H9 (cell line): ENCODE measurements around the gene BFSP2. TPM values are rescaled to one million over a fixed set of nuclear protein-coding genes. Genes with fewer than 3 reads are reported as not detected.

Experiments used
- DNase-seq: peaks from one replicate; pipeline ENCODE4 v3.0.0-alpha.2; 2017
- H2AFZ ChIP-seq: one replicate; pipeline ENCODE4 v1.6.1; 2013; ENCODE audit warnings: mild to moderate bottlenecking, low read length, control low read depth, moderate library complexity
- H2AK5ac ChIP-seq: 2 replicates; pipeline ENCODE4 v1.6.1; 2013; ENCODE audit warnings: low read length, control low read depth, mixed read lengths; ENCODE audit not compliant: insufficient read length
- H2BK120ac ChIP-seq: one replicate; pipeline ENCODE4 v1.6.1; 2013; ENCODE audit warnings: low read depth, mild to moderate bottlenecking, low read length, control low read depth, inconsistent platforms; ENCODE audit not compliant: poor library complexity, severe bottlenecking
- H2BK12ac ChIP-seq: 2 replicates; pipeline ENCODE4 v1.6.1; 2013; ENCODE audit warnings: low read length, control low read depth, mixed read lengths, low read depth; ENCODE audit not compliant: insufficient read length
- H2BK15ac ChIP-seq: 2 replicates; pipeline ENCODE4 v1.6.1; 2013; ENCODE audit warnings: low read depth, low read length, control low read depth
- H2BK20ac ChIP-seq: one replicate; pipeline ENCODE4 v1.6.1; 2013; ENCODE audit warnings: low read depth, mild to moderate bottlenecking, low read length, control low read depth, inconsistent platforms; ENCODE audit not compliant: poor library complexity, severe bottlenecking
- H2BK5ac ChIP-seq: 2 replicates; pipeline ENCODE4 v1.6.1; 2013; ENCODE audit warnings: low read length, control low read depth, mixed read lengths; ENCODE audit not compliant: insufficient read length
- H3K14ac ChIP-seq: 2 replicates; pipeline ENCODE4 v1.6.1; 2013; ENCODE audit warnings: low read length, control low read depth; ENCODE audit not compliant: insufficient read depth
- H3K18ac ChIP-seq: 2 replicates; pipeline ENCODE4 v1.6.1; 2013; ENCODE audit warnings: low read depth, mild to moderate bottlenecking, mixed read lengths, low read length, control low read depth; ENCODE audit not compliant: insufficient read length
- H3K23ac ChIP-seq: 2 replicates; pipeline ENCODE4 v1.6.1; 2013; ENCODE audit warnings: low read length, control low read depth, mixed read lengths, low read depth; ENCODE audit not compliant: insufficient read length
- H3K23me2 ChIP-seq: 2 replicates; pipeline ENCODE4 v1.6.1; 2013; ENCODE audit warnings: low read depth, mild to moderate bottlenecking, mixed read lengths, low read length, control low read depth; ENCODE audit not compliant: insufficient read length, poor library complexity, severe bottlenecking
- H3K27ac ChIP-seq: 2 replicates; pipeline ENCODE4 v1.5.1; 2013; ENCODE audit warnings: low read length, control low read depth, mixed read lengths, low read depth; ENCODE audit not compliant: insufficient read length
- H3K27me3 ChIP-seq: 2 replicates; pipeline ENCODE4 v1.6.1; 2013; ENCODE audit warnings: low read length, control low read depth, inconsistent platforms; ENCODE audit not compliant: insufficient read depth
- H3K4ac ChIP-seq: 2 replicates; pipeline ENCODE4 v1.6.1; 2013; ENCODE audit warnings: low read depth, mild to moderate bottlenecking, control low read depth, inconsistent platforms, low read length, moderate library complexity
- H3K4me1 ChIP-seq: 2 replicates; pipeline ENCODE4 v1.6.1; 2013; ENCODE audit warnings: low read length, control low read depth, inconsistent platforms; ENCODE audit not compliant: insufficient read depth
- H3K4me2 ChIP-seq: 2 replicates; pipeline ENCODE4 v1.6.1; 2013; ENCODE audit warnings: low read length, control low read depth, mixed read lengths; ENCODE audit not compliant: insufficient read length, insufficient read depth
- H3K56ac ChIP-seq: 2 replicates; pipeline ENCODE4 v1.6.1; 2013; ENCODE audit warnings: low read depth, mild to moderate bottlenecking, mixed read lengths, low read length, control low read depth; ENCODE audit not compliant: insufficient read length
- H3K79me1 ChIP-seq: 2 replicates; pipeline ENCODE4 v1.6.1; 2013; ENCODE audit warnings: low read depth, mild to moderate bottlenecking, moderate library complexity, low read length, control low read depth, inconsistent platforms; ENCODE audit not compliant: insufficient read depth, poor library complexity, severe bottlenecking
- H3K79me2 ChIP-seq: 2 replicates; pipeline ENCODE4 v1.6.1; 2013; ENCODE audit warnings: low read length, control low read depth, inconsistent platforms; ENCODE audit not compliant: insufficient read depth
- H3K9ac ChIP-seq: 2 replicates; pipeline ENCODE4 v1.6.1; 2013; ENCODE audit warnings: low read length, control low read depth, mixed read lengths; ENCODE audit not compliant: insufficient read length; ENCODE audit errors: extremely low read depth
- H3K9me3 ChIP-seq: one replicate; pipeline ENCODE4 v1.6.1; 2013; ENCODE audit warnings: low read depth, low read length, inconsistent platforms; ENCODE audit not compliant: control insufficient read depth
- H3T11ph ChIP-seq: one replicate; pipeline ENCODE4 v1.6.1; 2013; ENCODE audit warnings: mild to moderate bottlenecking, low read length, control low read depth, inconsistent platforms
- H4K20me1 ChIP-seq: one replicate; pipeline ENCODE4 v1.6.1; 2013; ENCODE audit not compliant: control insufficient read depth, insufficient read length, insufficient read depth
- H4K5ac ChIP-seq: 2 replicates; pipeline ENCODE4 v1.6.1; 2013; ENCODE audit warnings: low read depth, mild to moderate bottlenecking, mixed read lengths, low read length, control low read depth; ENCODE audit not compliant: insufficient read length
- H4K8ac ChIP-seq: replicated peaks from 2 replicates; pipeline ENCODE4 v1.6.1; 2013; ENCODE audit warnings: low read length, control low read depth, mixed read lengths, low read depth; ENCODE audit not compliant: insufficient read length
- H4K91ac ChIP-seq: 2 replicates; pipeline ENCODE4 v1.6.1; 2013; ENCODE audit warnings: low read depth, mild to moderate bottlenecking, moderate library complexity, mixed read lengths, low read length, control low read depth; ENCODE audit not compliant: insufficient read length
- H3K27ac Mint-ChIP-seq, 3 experiments: 2 replicates in 2 of 3; 3 replicates in 1 of 3; pipeline ENCODE4 v1.8.0; 2020 to 2021; ENCODE audit warnings: mixed read lengths in 3 of 3, mild to moderate bottlenecking in 1 of 3, moderate library complexity in 1 of 3
- H3K27me3 Mint-ChIP-seq: 2 replicates; pipeline ENCODE4 v1.8.0; 2021; ENCODE audit warnings: low read depth, mild to moderate bottlenecking, moderate library complexity, mixed read lengths
- H3K36me3 Mint-ChIP-seq, 3 experiments: 2 replicates in 2 of 3; 3 replicates in 1 of 3; pipeline ENCODE4 v1.8.0; 2020 to 2021; ENCODE audit warnings: low read depth in 3 of 3, mixed read lengths in 3 of 3; ENCODE audit not compliant: insufficient read depth in 1 of 3
- H3K4me1 Mint-ChIP-seq, 2 experiments: 2 replicates each; pipeline ENCODE4 v1.8.0; 2020; ENCODE audit warnings: mixed read lengths in 2 of 2
- H3K4me3 Mint-ChIP-seq, 2 experiments: 2 replicates in 1 of 2; 3 replicates in 1 of 2; pipeline ENCODE4 v1.8.0; 2020 to 2021; ENCODE audit warnings: mild to moderate bottlenecking in 2 of 2, mixed read lengths in 2 of 2, moderate library complexity in 1 of 2
- H3K9me3 Mint-ChIP-seq, 2 experiments: 2 replicates in 1 of 2; 3 replicates in 1 of 2; pipeline ENCODE4 v1.8.0; 2020; ENCODE audit warnings: mild to moderate bottlenecking in 2 of 2, mixed read lengths in 2 of 2, moderate library complexity in 1 of 2
- WGBS: extraction: QIAGEN DNeasy Blood & Tissue Kit; methylation state at CpG from one replicate; pipeline ENCODE4 v1.1.7; 2013; ENCODE audit warnings: missing lambda C conversion rate, low lambda C conversion rate, mixed read lengths; ENCODE audit not compliant: insufficient read length; ENCODE audit errors: extremely low coverage; 5-methylcytosine and 5-hydroxymethylcytosine counted together
- long read RNA-seq: library from polyadenylated mRNA; unstranded; transcript quantifications from one replicate; pipeline ENCODE4 v2.0.0, GENCODE V29; 2020
- total RNA-seq: library from RNA; stranded (reverse); gene quantifications from 2 replicates; pipeline ENCODE4 v1.2.1, GENCODE V29; 2021
- TF ChIP-seq, protein P1 (sequence below): fragments of 200-600 bp; sonication (generic); conservative IDR thresholded peaks from 3 replicates; pipeline ENCODE4 v1.8.0; 2021; ENCODE audit warnings: antibody characterized with exemption, mild to moderate bottlenecking

BFSP2 gene, protein sequence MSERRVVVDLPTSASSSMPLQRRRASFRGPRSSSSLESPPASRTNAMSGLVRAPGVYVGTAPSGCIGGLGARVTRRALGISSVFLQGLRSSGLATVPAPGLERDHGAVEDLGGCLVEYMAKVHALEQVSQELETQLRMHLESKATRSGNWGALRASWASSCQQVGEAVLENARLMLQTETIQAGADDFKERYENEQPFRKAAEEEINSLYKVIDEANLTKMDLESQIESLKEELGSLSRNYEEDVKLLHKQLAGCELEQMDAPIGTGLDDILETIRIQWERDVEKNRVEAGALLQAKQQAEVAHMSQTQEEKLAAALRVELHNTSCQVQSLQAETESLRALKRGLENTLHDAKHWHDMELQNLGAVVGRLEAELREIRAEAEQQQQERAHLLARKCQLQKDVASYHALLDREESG
- total RNA-seq, result not detected in 2 replicates
- long read RNA-seq, result 0 reads

GRCh38 chr3:133400006-133400515, at the start of gene BFSP2:
BFSP2 (plus strand) TSS chr3:133400056; CDS start chr3:133400084, 28 bp downstream.
- no peaks in the 10 kb centered on the region; the same call in 1 of the 2 replicates for H3K4me1 ChIP-seq
- no peak within 1 kb of the TSS for H3K9ac ChIP-seq
- H3K4me2 ChIP-seq, result no peak within 1 kb of the TSS
- Mint-ChIP-seq H3K4me3 (no peak within 1 kb of the TSS), H3K27me3 (0 out of 2 replicates have a peak, but pooled peaks cover 2% of the 10 kb centered on the region), H3K9me3 (no peaks in the 10 kb centered on the region), H3K36me3 (no peaks in the 10 kb centered on the region; a peak in 1 of 7 replicates), H3K4me1 (peaks cover 8 to 14% of the 10 kb centered on the region in 2 experiments), H3K27ac (peak within 1 kb of the TSS in 1 of 3 experiments; percentile 71; a peak in 2 of 7 replicates)
- H3K18ac ChIP-seq, result no peak within 1 kb of the TSS
- H2BK20ac ChIP-seq, result no peak within 1 kb of the TSS
- TF ChIP-seq, protein P1, sequence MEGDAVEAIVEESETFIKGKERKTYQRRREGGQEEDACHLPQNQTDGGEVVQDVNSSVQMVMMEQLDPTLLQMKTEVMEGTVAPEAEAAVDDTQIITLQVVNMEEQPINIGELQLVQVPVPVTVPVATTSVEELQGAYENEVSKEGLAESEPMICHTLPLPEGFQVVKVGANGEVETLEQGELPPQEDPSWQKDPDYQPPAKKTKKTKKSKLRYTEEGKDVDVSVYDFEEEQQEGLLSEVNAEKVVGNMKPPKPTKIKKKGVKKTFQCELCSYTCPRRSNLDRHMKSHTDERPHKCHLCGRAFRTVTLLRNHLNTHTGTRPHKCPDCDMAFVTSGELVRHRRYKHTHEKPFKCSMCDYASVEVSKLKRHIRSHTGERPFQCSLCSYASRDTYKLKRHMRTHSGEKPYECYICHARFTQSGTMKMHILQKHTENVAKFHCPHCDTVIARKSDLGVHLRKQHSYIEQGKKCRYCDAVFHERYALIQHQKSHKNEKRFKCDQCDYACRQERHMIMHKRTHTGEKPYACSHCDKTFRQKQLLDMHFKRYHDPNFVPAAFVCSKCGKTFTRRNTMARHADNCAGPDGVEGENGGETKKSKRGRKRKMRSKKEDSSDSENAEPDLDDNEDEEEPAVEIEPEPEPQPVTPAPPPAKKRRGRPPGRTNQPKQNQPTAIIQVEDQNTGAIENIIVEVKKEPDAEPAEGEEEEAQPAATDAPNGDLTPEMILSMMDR, result no peak
- no peak within 1 kb of the TSS for H3K56ac ChIP-seq
- H3K27me3 ChIP-seq, result no peaks in the 10 kb centered on the region
- H4K20me1 ChIP-seq, result no peaks in the 10 kb centered on the region
- no peaks in the 10 kb centered on the region for H3K79me1 ChIP-seq
- no peak within 1 kb of the TSS for H4K91ac ChIP-seq
- no peak for DNase-seq
- H3K23ac ChIP-seq, result no peak within 1 kb of the TSS
- H3T11ph ChIP-seq, result no peak within 1 kb of the TSS
- H4K8ac ChIP-seq, result no peak within 1 kb of the TSS
- no peak within 1 kb of the TSS for H3K14ac ChIP-seq
- H2BK15ac ChIP-seq, result no peak within 1 kb of the TSS
- H2AFZ ChIP-seq, result no peak within 1 kb of the TSS
- H2AK5ac ChIP-seq, result no peak within 1 kb of the TSS
- no peak within 1 kb of the TSS for H2BK120ac ChIP-seq
- WGBS, result no CpG with 5 or more reads among the region's 15 CpGs
- H3K79me2 ChIP-seq, result no peaks in the 10 kb centered on the region
- no peaks in the 10 kb centered on the region for H3K9me3 ChIP-seq
- H3K4ac ChIP-seq, result no peak within 1 kb of the TSS
- no peak within 1 kb of the TSS for H2BK12ac ChIP-seq
- H2BK5ac ChIP-seq, result no peak within 1 kb of the TSS
- H3K27ac ChIP-seq, result no peak within 1 kb of the TSS
- no peaks in the 10 kb centered on the region for H3K23me2 ChIP-seq
- no peak within 1 kb of the TSS for H4K5ac ChIP-seq
